OCI-LY7 (cell line): ENCODE results near the gene IGSF3. TPM values are rescaled to one million over a fixed set of nuclear protein-coding genes. Genes with fewer than 3 reads are reported as not detected.

Source experiments
- BruUV-seq: library from RNA; stranded (reverse); fragments of 400-500 nt; replicated peaks from 2 replicates; lab custom pipeline; 2021; lab: Mats Ljungman, UMichigan
- CTCF ChIA-PET: fragments of 300-600 bp; sonication (Branson Sonifier 250); formaldehyde crosslinking; loops from one replicate; lab custom pipeline; 2022; ENCODE audit warnings: antibody characterized with exemption; ENCODE audit not compliant: unreplicated experiment; lab: Charles Lee
- POLR2A ChIA-PET: fragments of 300-600 bp; sonication (Branson Sonifier 250); formaldehyde crosslinking; loops from one replicate; lab custom pipeline; 2022; ENCODE audit warnings: antibody characterized with exemption; lab: Charles Lee
- DNase-seq: peaks from one replicate; pipeline ENCODE4 v3.0.0-alpha.2; 2015; ENCODE audit warnings: low spot score
- H2AFZ ChIP-seq: fragments of 200-600 bp; sonication (generic), shearing (Covaris generic); 2 replicates; pipeline ENCODE4 v1.6.1; 2014; ENCODE audit warnings: mild to moderate bottlenecking, antibody characterized with exemption, low read length, moderate library complexity
- H3K27ac ChIP-seq: fragments of 200-600 bp; sonication (generic); 2 replicates; pipeline ENCODE4 v1.5.1; 2014; ENCODE audit warnings: mixed run types, low read depth, mild to moderate bottlenecking, moderate library complexity, low read length, inconsistent platforms; ENCODE audit not compliant: poor library complexity, severe bottlenecking
- H3K36me3 ChIP-seq: fragments of 200-600 bp; sonication (generic); 2 replicates; pipeline ENCODE4 v1.6.1; 2014; ENCODE audit warnings: mild to moderate bottlenecking, antibody characterized with exemption, low read length, moderate library complexity, mixed read lengths; ENCODE audit not compliant: insufficient read depth
- H3K4me1 ChIP-seq: fragments of 200-600 bp; sonication (generic); 2 replicates; pipeline ENCODE4 v1.5.1; 2014; ENCODE audit warnings: mild to moderate bottlenecking, low read length; ENCODE audit not compliant: insufficient read depth, poor library complexity, severe bottlenecking
- H3K4me2 ChIP-seq: fragments of 200-600 bp; sonication (generic); 2 replicates; pipeline ENCODE4 v1.6.1; 2014; ENCODE audit warnings: mild to moderate bottlenecking, low read length
- H3K4me3 ChIP-seq: fragments of 200-600 bp; sonication (generic); 2 replicates; pipeline ENCODE4 v1.5.1; 2014; ENCODE audit warnings: mild to moderate bottlenecking, low read depth, low read length; ENCODE audit not compliant: poor library complexity, severe bottlenecking
- H3K79me2 ChIP-seq: fragments of 200-600 bp; sonication (generic); 2 replicates; pipeline ENCODE4 v1.6.1; 2016; ENCODE audit warnings: low read depth, mild to moderate bottlenecking, low read length, moderate library complexity, mixed read lengths; ENCODE audit not compliant: insufficient read depth
- H3K9me2 ChIP-seq: fragments of 200-600 bp; sonication (generic); 2 replicates; pipeline ENCODE4 v1.6.1; 2016; ENCODE audit warnings: mild to moderate bottlenecking, low read length, mixed read lengths; ENCODE audit not compliant: insufficient read depth
- H3K9me3 ChIP-seq: fragments of 200-600 bp; sonication (generic); 2 replicates; pipeline ENCODE4 v1.6.1; 2014; ENCODE audit warnings: mild to moderate bottlenecking, mixed run types, low read length, mixed read lengths
- H4K20me1 ChIP-seq: fragments of 200-600 bp; sonication (generic); 2 replicates; pipeline ENCODE4 v1.6.1; 2014; ENCODE audit warnings: mild to moderate bottlenecking, antibody characterized with exemption, low read length, moderate library complexity, mixed read lengths; ENCODE audit not compliant: insufficient read depth
- EZH2phosphoT487 ChIP-seq: fragments of 200-600 bp; sonication (generic); IDR thresholded peaks from 2 replicates; pipeline ENCODE4 v1.6.1; 2018; ENCODE audit warnings: low read depth, borderline replicate concordance, mild to moderate bottlenecking, mixed run types, antibody characterized with exemption, low read length, moderate library complexity, mixed read lengths
- intact Hi-C: fragments of 100-400 bp; cut with micrococcal nuclease; formaldehyde crosslinking; loops from one replicate; pipeline ENCODE4 v1.10.0; 2022; ENCODE audit not compliant: unreplicated experiment
- total RNA-seq, 2 experiments: library from RNA; depleted of rRNA in 1 of 2; stranded (reverse); fragments of >200 nt in 1 of 2; shearing (Covaris generic) in 1 of 2; gene quantifications; 2 replicates each; pipeline ENCODE4 v1.2.3, GENCODE V29; 2014 to 2022
- TF ChIP-seq, protein P1 (sequence below): fragments of 200-600 bp; sonication (generic); conservative IDR thresholded peaks from 2 replicates; pipeline ENCODE4 v1.5.1; 2014; ENCODE audit warnings: mild to moderate bottlenecking, antibody characterized with exemption, low read length, moderate library complexity, mixed read lengths

Gene IGSF3
- total RNA-seq, 2 experiments from 2014 or later, result not detected

- no peaks in the 10 kb centered on the region for H3K9me2 ChIP-seq
- H3K36me3 ChIP-seq, result no peaks in the 10 kb centered on the region
- TF ChIP-seq, protein P1, sequence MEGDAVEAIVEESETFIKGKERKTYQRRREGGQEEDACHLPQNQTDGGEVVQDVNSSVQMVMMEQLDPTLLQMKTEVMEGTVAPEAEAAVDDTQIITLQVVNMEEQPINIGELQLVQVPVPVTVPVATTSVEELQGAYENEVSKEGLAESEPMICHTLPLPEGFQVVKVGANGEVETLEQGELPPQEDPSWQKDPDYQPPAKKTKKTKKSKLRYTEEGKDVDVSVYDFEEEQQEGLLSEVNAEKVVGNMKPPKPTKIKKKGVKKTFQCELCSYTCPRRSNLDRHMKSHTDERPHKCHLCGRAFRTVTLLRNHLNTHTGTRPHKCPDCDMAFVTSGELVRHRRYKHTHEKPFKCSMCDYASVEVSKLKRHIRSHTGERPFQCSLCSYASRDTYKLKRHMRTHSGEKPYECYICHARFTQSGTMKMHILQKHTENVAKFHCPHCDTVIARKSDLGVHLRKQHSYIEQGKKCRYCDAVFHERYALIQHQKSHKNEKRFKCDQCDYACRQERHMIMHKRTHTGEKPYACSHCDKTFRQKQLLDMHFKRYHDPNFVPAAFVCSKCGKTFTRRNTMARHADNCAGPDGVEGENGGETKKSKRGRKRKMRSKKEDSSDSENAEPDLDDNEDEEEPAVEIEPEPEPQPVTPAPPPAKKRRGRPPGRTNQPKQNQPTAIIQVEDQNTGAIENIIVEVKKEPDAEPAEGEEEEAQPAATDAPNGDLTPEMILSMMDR, result no peak
- TF ChIP-seq EZH2phosphoT487, result no peak
- DNase-seq, result no peak
- ChIA-PET POLR2A (no interaction called here), CTCF (no interaction called here)
- H4K20me1 ChIP-seq, result no peaks in the 10 kb centered on the region
- H3K9me3 ChIP-seq, result no peaks in the 10 kb centered on the region
- no TSS peak for BruUV-seq
- no peak overlapping the region for H3K4me3 ChIP-seq
- H3K27ac ChIP-seq, result no peak overlapping the region
- H2AFZ ChIP-seq, result no peak overlapping the region
- intact Hi-C loops, result no loop called here
- H3K4me2 ChIP-seq, result no peak overlapping the region
- no peaks in the 10 kb centered on the region for H3K79me2 ChIP-seq
- H3K4me1 ChIP-seq, result peaks cover 3% of the 10 kb centered on the region
Observed at GRCh38 chr1:116710420-116711262, 43.1 kb upstream of the IGSF3 start.

DNA sequence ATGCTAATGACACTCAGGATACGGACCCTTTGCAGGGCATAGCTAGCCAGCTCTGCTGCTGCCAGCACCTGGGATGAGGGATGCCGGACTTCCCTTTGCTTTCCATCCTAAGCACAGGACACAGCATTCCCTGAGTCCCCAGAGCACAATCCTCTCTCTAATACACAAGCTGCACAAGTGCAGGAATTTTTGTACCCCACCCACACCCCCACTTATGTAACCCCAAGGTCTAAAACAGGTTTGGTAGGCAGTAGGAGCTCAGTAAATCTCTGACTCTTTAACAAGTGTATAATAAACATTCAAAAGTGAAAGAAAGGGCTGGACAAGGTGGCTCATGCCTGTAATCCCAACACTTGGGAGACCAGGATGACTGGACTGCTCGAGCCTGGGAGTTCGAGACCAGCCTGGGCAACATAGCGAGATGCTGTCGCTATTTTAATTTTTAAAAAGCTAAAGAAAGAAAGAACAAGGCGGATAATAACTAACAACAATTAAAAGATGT lies 42.2 kb upstream of the IGSF3 start:
- no TSS peak for BruUV-seq
- H3K4me3 ChIP-seq, result no peak overlapping the region
- CTCF ChIA-PET, result no interaction called here
- H3K36me3 ChIP-seq, result no peaks in the 10 kb centered on the region
- no peak overlapping the region for H2AFZ ChIP-seq
- no peak overlapping the region for H3K4me2 ChIP-seq
- DNase-seq, result no peak
- no peaks in the 10 kb centered on the region for H3K9me2 ChIP-seq
- no peaks in the 10 kb centered on the region for H3K9me3 ChIP-seq
- no peaks in the 10 kb centered on the region for H3K79me2 ChIP-seq
- no peaks in the 10 kb centered on the region for H3K4me1 ChIP-seq
- intact Hi-C loops, result no loop called here
- POLR2A ChIA-PET, result no interaction called here
- TF ChIP-seq EZH2phosphoT487, result no peak
- no peaks in the 10 kb centered on the region for H4K20me1 ChIP-seq
- no peak overlapping the region for H3K27ac ChIP-seq

- Histone ChIP-seq H3K9me2 (no peaks in the 10 kb centered on the region), H3K79me2 (no peaks in the 10 kb centered on the region), H3K27ac (no peak overlapping the region), H4K20me1 (no peaks in the 10 kb centered on the region), H2AFZ (no peak overlapping the region), H3K36me3 (no peaks in the 10 kb centered on the region), H3K9me3 (no peaks in the 10 kb centered on the region), H3K4me3 (no peak overlapping the region), H3K4me2 (no peak overlapping the region), H3K4me1 (no peaks in the 10 kb centered on the region)
- POLR2A ChIA-PET, result no interaction called here
- no peak for DNase-seq
- CTCF ChIA-PET, result no interaction called here
- intact Hi-C loops, result no loop called here
- TF ChIP-seq, protein P1, result no peak
- TF ChIP-seq EZH2phosphoT487, result no peak
- BruUV-seq, result no TSS peak
Observed at GRCh38 chr1:116708255-116708900, 40.8 kb upstream of the IGSF3 start.
